Measurements from ENCODE around the gene SLITRK3.

- no peak for TF ChIP-seq CTCF (IDR thresholded peaks at IDR 0.05; ENCODE audit: low read depth, low read length)
- TF ChIP-seq MAX (IDR thresholded peaks at IDR 0.05; ENCODE audit: low read depth, low read length): no peak
- TF ChIP-seq POLR2A (IDR thresholded peaks at IDR 0.05; ENCODE audit: extremely low read depth, insufficient read length): no peak
- no peak for TF ChIP-seq MYC (IDR thresholded peaks at IDR 0.05; ENCODE audit: low read depth, low read length)
These were observed 1.5 kb downstream of the SLITRK3 start for GRCh38 chr3:165194511-165195240.
